ENCODE data around the gene COA1. TPM values are rescaled to one million over a fixed set of nuclear protein-coding genes. Genes with fewer than 3 reads are reported as not detected.

The COA1 gene
- total RNA-seq, 1 donor from 2014 or later: 85.1 TPM

DNA sequence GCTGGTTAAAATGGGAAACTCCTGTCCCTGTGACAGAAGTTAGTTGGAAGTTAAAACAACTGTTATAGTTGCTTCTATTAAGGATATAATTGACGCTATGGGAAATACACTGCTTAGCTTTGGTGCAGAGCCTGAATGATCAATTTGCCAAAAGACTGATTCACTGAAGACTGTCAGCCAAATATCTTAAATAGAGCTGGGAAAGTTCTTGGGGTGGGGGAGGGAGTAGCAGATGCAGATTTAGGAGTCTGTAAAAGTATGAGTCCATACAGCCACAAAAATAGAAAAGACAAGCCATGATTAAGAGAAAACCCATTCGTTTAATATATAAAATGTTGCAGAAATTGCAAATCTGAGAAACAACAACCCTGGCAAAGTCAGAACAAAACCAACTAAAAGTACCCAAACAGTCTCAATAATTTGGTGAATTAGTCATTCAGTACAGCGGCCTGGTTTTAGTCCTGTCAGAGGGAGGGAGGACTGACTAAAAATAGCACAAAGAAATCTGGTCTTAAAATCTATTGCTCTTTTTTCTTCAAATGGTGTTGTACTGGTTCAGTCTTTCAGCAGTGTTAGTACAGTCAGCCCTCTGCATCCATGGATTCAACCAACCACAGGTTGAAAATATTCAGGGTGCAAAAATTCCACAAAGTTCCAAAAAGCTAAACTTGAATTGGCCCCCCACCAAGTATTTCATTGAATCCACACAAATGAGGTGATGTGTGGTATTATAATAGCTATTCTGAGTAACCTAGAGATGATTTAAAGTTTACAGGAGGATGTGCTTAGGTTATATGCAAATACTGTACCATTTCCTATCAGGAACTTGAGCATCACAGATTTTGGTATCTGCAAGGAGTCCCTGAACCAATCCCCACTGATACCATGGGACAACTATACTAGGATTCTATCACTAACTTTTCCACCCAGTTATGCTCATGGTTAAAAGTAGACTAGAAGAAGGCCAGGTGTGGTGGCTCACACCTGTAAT lies 116.4 kb downstream of the COA1 start:
- Mint-ChIP-seq H3K27me3 (no peaks in the 10 kb centered on the region), H3K4me3 (ENCODE audit: low read depth) (no peak overlapping the region), H3K9me3 (ENCODE audit: low read depth) (no peaks in the 10 kb centered on the region), H3K27ac (no peak overlapping the region), H3K36me3 (ENCODE audit: insufficient read depth) (peaks cover 23% of the 10 kb centered on the region), H3K4me1 (ENCODE audit: low read depth) (peaks cover 2% of the 10 kb centered on the region)
- DNase-seq (ENCODE audit: low spot score, unreplicated experiment): no peak
- TF ChIP-seq, protein P1, sequence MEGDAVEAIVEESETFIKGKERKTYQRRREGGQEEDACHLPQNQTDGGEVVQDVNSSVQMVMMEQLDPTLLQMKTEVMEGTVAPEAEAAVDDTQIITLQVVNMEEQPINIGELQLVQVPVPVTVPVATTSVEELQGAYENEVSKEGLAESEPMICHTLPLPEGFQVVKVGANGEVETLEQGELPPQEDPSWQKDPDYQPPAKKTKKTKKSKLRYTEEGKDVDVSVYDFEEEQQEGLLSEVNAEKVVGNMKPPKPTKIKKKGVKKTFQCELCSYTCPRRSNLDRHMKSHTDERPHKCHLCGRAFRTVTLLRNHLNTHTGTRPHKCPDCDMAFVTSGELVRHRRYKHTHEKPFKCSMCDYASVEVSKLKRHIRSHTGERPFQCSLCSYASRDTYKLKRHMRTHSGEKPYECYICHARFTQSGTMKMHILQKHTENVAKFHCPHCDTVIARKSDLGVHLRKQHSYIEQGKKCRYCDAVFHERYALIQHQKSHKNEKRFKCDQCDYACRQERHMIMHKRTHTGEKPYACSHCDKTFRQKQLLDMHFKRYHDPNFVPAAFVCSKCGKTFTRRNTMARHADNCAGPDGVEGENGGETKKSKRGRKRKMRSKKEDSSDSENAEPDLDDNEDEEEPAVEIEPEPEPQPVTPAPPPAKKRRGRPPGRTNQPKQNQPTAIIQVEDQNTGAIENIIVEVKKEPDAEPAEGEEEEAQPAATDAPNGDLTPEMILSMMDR (IDR thresholded peaks at IDR 0.05; ENCODE audit: unreplicated experiment): no peak

DNA sequence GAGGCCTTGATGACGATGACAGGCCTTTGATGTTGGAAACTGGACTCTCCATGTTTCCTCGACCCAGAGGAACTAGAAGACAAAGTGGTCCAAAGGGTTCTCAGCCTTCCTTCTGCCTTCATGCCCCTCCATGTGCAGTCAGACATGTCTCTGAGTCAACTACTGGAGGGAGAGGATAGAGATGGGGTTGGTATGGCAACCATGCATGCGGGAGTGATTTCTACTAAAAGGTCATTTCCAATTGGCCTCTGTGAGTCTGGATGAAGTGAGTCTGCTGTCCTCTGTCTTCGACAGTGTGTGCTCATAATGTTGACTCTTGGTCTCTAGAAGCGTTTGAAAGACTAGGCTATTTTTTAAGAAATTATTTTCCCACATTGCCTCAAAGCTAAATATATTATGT lies 117.2 kb downstream of the COA1 start:
- H3K36me3 Mint-ChIP-seq (ENCODE audit: insufficient read depth): peaks cover 23% of the 10 kb centered on the region
- H3K4me3 Mint-ChIP-seq (ENCODE audit: low read depth): no peak overlapping the region
- peaks cover 2% of the 10 kb centered on the region for H3K4me1 Mint-ChIP-seq (ENCODE audit: low read depth)
- no peaks in the 10 kb centered on the region for H3K27me3 Mint-ChIP-seq
- H3K27ac Mint-ChIP-seq: peak overlapping the region; percentile 25
- TF ChIP-seq, protein P1 (IDR thresholded peaks at IDR 0.05; ENCODE audit: unreplicated experiment): no peak
- DNase-seq (ENCODE audit: low spot score, unreplicated experiment): no peak
- H3K9me3 Mint-ChIP-seq (ENCODE audit: low read depth): no peaks in the 10 kb centered on the region

DNA sequence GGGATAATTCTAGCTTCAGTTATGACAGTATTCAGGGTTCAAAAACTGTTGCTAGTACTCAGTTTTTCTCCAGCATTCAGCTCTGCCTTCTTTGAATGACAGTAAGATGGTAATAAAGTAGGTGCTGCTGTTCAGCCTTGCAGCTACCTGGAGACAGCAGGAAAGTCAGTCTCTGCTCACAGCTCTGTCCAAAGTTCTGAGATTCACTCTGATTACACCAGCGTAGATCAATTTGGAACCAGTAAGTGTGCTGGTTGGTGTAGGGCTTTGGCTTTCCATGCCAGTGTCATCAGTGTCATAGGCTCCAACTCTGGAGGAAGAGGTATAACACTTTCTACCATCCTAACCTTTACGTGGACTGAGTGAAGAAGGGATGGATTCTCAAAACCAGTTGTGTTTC lies 120.2 kb downstream of the COA1 start:
- TF ChIP-seq, protein P1 (IDR thresholded peaks at IDR 0.05; ENCODE audit: unreplicated experiment): no peak
- no peak overlapping the region for H3K4me3 Mint-ChIP-seq (ENCODE audit: low read depth)
- H3K27ac Mint-ChIP-seq: no peak overlapping the region
- DNase-seq (ENCODE audit: low spot score, unreplicated experiment): no peak
- peaks cover 8% of the 10 kb centered on the region for H3K9me3 Mint-ChIP-seq (ENCODE audit: low read depth)
- peaks cover 33% of the 10 kb centered on the region for H3K36me3 Mint-ChIP-seq (ENCODE audit: insufficient read depth)
- no peaks in the 10 kb centered on the region for H3K27me3 Mint-ChIP-seq
- peaks cover 2% of the 10 kb centered on the region for H3K4me1 Mint-ChIP-seq (ENCODE audit: low read depth)

DNA sequence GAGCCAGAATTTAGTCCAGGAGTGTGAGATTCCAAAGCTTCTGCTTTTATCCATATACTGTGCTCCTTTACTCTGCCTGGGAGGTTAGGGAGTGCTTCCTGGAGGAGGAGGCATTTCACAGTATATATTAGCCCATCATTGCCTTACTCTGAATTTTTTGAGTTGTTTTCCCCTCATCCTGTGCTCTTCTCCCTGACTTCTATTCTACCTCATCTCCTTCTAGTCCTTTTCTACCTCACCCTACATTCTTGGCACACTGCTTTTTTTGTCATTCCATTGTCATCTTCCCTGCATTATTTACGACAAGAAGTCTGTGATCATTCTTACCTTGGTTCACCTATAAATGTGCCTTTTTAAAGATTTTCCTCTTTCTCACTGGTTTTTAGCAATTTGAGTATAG lies 125.1 kb downstream of the COA1 start:
- Mint-ChIP-seq H3K4me1 (ENCODE audit: low read depth) (no peaks in the 10 kb centered on the region), H3K27ac (no peak overlapping the region), H3K9me3 (ENCODE audit: low read depth) (peaks cover 8% of the 10 kb centered on the region), H3K36me3 (ENCODE audit: insufficient read depth) (peaks cover 18% of the 10 kb centered on the region), H3K27me3 (no peaks in the 10 kb centered on the region), H3K4me3 (ENCODE audit: low read depth) (no peak overlapping the region)
- TF ChIP-seq, protein P1 (IDR thresholded peaks at IDR 0.05; ENCODE audit: unreplicated experiment): no peak
- DNase-seq (ENCODE audit: low spot score, unreplicated experiment): no peak

DNA sequence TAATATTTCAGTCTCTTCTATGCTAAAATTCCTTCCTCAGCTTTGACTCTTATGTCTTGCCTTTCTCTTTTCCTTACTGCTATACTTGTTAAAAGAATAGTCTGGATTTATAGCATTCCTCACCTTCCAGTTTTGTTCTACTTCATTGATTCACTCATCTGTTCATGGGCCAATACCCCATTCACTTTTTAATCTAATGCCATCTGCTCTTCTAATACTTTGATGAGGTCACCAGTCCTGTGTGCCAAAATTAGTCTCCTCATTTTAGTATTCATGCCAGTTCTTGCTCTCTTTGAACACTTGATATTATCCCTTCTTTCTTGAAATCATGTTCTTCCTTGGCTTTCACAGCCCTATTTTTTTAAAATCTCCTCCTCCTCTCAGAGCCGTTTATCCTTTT lies 127.1 kb downstream of the COA1 start:
- TF ChIP-seq, protein P1 (IDR thresholded peaks at IDR 0.05; ENCODE audit: unreplicated experiment): no peak
- Mint-ChIP-seq H3K9me3 (ENCODE audit: low read depth) (peaks cover 8% of the 10 kb centered on the region), H3K4me1 (ENCODE audit: low read depth) (no peaks in the 10 kb centered on the region), H3K36me3 (ENCODE audit: insufficient read depth) (peaks cover 13% of the 10 kb centered on the region), H3K27ac (no peak overlapping the region), H3K27me3 (no peaks in the 10 kb centered on the region), H3K4me3 (ENCODE audit: low read depth) (no peak overlapping the region)
- no peak for DNase-seq (ENCODE audit: low spot score, unreplicated experiment)

All from progenitor cell of endocrine pancreas (in vitro differentiated cells).